Measurements from ENCODE around the gene USP15.

DNA sequence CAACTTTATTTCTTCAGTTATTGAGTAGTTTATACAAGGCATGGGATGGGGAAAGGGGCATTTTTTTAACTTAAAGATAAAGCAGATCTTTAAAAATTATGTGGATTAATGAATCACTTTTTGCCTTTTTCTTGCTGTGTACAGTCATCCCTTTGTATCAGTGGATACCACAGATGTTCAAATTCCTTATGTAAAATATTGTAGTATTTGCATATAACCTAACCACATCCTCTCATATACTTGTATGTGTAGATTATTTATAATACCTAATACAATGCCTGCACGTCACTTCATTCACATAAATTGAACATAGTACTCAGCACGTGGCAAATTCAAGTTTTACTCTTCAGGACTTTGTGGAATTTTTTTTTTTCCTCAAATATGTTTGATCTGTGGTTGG lies 139.9 kb downstream of the USP15 start:
- TF ChIP-seq, protein P1, sequence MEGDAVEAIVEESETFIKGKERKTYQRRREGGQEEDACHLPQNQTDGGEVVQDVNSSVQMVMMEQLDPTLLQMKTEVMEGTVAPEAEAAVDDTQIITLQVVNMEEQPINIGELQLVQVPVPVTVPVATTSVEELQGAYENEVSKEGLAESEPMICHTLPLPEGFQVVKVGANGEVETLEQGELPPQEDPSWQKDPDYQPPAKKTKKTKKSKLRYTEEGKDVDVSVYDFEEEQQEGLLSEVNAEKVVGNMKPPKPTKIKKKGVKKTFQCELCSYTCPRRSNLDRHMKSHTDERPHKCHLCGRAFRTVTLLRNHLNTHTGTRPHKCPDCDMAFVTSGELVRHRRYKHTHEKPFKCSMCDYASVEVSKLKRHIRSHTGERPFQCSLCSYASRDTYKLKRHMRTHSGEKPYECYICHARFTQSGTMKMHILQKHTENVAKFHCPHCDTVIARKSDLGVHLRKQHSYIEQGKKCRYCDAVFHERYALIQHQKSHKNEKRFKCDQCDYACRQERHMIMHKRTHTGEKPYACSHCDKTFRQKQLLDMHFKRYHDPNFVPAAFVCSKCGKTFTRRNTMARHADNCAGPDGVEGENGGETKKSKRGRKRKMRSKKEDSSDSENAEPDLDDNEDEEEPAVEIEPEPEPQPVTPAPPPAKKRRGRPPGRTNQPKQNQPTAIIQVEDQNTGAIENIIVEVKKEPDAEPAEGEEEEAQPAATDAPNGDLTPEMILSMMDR (IDR thresholded peaks at IDR 0.05): no peak
- TF ChIP-seq POLR2A (IDR thresholded peaks at IDR 0.05): no peak
